Stomach (tissue), 4 donors: Measurements from ENCODE around the gene FAT2.

ENCODE experiments used
- EP300 ChIP-seq: sonication (generic); formaldehyde crosslinking; IDR thresholded peaks from one replicate; pipeline ENCODE4 v1.6.1; 2017; ENCODE audit warnings: antibody characterized with exemption
- POLR2A ChIP-seq, 4 donors: fragments of 450-650 bp; IDR thresholded peaks; one replicate each; pipeline ENCODE4 v1.6.1; 2016; ENCODE audit warnings: antibody characterized with exemption in 4 of 4, control low read depth in 2 of 4, mild to moderate bottlenecking in 1 of 4, moderate library complexity in 1 of 4
- POLR2AphosphoS5 ChIP-seq, 3 donors: sonication (generic); formaldehyde crosslinking; IDR thresholded peaks; one replicate each; pipeline ENCODE4 v1.6.1; 2016; ENCODE audit warnings: antibody characterized with exemption in 3 of 3
- TF ChIP-seq, protein P1 (sequence below), 7 experiments: fragments of 450-650 bp in 4 of 7; fragments of 200-600 bp in 3 of 7; sonication (generic) in 3 of 7; IDR thresholded peaks; one replicate each; pipeline ENCODE4 v1.5.1; 2016 to 2019; ENCODE audit warnings: antibody characterized with exemption in 7 of 7, control low read depth in 2 of 7, mild to moderate bottlenecking in 1 of 7

DNA sequence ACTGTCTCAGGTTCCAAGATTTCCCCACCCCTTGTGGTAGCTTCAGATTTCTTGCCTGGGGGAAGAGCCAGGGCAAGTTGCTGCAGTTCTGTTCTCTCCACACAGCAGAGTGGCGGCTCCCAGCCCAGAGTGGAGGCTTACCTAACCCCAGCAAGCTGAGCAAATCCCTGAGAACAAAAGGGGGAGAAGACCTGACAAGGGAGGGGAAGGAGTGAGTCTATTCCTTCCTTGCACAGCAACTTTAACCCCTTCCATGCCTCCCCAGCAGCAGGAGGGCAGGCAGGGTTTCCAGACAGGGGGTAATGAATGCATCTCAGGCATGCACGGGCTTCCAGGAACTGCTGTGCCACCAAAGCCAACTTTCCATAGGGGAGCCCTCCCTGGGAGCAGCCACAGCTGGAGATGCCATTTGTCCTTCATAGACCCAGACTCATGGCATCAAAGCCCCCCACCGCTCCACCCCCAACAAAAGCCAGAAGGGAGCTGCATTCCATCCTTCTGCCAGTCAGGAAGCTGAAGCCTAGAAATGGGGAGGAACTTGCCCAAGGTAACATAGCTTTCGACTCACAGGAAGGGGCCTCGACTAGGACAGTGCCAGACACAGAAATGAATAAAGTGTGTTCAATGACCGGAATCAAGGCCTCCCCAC lies 28.8 kb upstream of the FAT2 start:
- no peak for TF ChIP-seq POLR2A (IDR thresholded peaks at IDR 0.05)
- TF ChIP-seq, protein P1, sequence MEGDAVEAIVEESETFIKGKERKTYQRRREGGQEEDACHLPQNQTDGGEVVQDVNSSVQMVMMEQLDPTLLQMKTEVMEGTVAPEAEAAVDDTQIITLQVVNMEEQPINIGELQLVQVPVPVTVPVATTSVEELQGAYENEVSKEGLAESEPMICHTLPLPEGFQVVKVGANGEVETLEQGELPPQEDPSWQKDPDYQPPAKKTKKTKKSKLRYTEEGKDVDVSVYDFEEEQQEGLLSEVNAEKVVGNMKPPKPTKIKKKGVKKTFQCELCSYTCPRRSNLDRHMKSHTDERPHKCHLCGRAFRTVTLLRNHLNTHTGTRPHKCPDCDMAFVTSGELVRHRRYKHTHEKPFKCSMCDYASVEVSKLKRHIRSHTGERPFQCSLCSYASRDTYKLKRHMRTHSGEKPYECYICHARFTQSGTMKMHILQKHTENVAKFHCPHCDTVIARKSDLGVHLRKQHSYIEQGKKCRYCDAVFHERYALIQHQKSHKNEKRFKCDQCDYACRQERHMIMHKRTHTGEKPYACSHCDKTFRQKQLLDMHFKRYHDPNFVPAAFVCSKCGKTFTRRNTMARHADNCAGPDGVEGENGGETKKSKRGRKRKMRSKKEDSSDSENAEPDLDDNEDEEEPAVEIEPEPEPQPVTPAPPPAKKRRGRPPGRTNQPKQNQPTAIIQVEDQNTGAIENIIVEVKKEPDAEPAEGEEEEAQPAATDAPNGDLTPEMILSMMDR (IDR thresholded peaks at IDR 0.05), result no peak
- no peak for TF ChIP-seq POLR2AphosphoS5 (IDR thresholded peaks at IDR 0.05)
- TF ChIP-seq EP300, result no peak
